Activated B cell treated with CpG ODN at 0.5 μM for 24 hours (primary cell): ENCODE data around the gene PGAP3. TPM values are rescaled to one million over a fixed set of nuclear protein-coding genes. Genes with fewer than 3 reads are reported as not detected.

ENCODE experiments used
- ATAC-seq: fragments of 200-7000 bp; cut with Tn5 transposase; one replicate; pipeline ENCODE4 v1.10.0; 2021; ENCODE audit warnings: low read depth, mild to moderate bottlenecking, moderate library complexity
- CTCF ChIA-PET: fragments of 350-600 bp; sonication (Branson Sonifier 250); formaldehyde crosslinking; loops from one replicate; lab custom pipeline; 2021; ENCODE audit warnings: antibody characterized with exemption; lab: Charles Lee
- POLR2A ChIA-PET: fragments of 350-600 bp; sonication (Branson Sonifier 250); formaldehyde crosslinking; loops from one replicate; lab custom pipeline; 2021; ENCODE audit warnings: antibody characterized with exemption; lab: Charles Lee
- DNase-seq: peaks from one replicate; pipeline ENCODE4 v3.0.0; 2022
- H3K27ac Mint-ChIP-seq: one replicate; pipeline ENCODE4 v1.8.0; 2020; ENCODE audit warnings: mixed read lengths
- H3K27me3 Mint-ChIP-seq: one replicate; pipeline ENCODE4 v1.8.0; 2021; ENCODE audit warnings: mixed read lengths
- H3K36me3 Mint-ChIP-seq: one replicate; pipeline ENCODE4 v1.8.0; 2021; ENCODE audit warnings: low read depth, mixed read lengths
- H3K4me1 Mint-ChIP-seq: one replicate; pipeline ENCODE4 v1.8.0; 2021; ENCODE audit warnings: mixed read lengths
- H3K4me3 Mint-ChIP-seq: one replicate; pipeline ENCODE4 v1.8.0; 2020; ENCODE audit warnings: mild to moderate bottlenecking, mixed read lengths
- H3K9me3 Mint-ChIP-seq: one replicate; pipeline ENCODE4 v1.8.0; 2020; ENCODE audit warnings: mixed read lengths
- intact Hi-C: fragments of 100-400 bp; cut with micrococcal nuclease; formaldehyde crosslinking; loops from one replicate; pipeline ENCODE4 v1.15.1; 2024
- total RNA-seq: library from RNA; stranded (reverse); gene quantifications from 2 replicates; pipeline ENCODE4 v1.2.3, GENCODE V29; 2022
- TF ChIP-seq, protein P1 (sequence below): fragments of 200-600 bp; IDR thresholded peaks from one replicate; pipeline ENCODE4 v1.8.0; 2022; ENCODE audit warnings: antibody characterized with exemption, mild to moderate bottlenecking

The PGAP3 gene
- total RNA-seq, 1 donor from 2014 or later: 24.0 TPM

DNA sequence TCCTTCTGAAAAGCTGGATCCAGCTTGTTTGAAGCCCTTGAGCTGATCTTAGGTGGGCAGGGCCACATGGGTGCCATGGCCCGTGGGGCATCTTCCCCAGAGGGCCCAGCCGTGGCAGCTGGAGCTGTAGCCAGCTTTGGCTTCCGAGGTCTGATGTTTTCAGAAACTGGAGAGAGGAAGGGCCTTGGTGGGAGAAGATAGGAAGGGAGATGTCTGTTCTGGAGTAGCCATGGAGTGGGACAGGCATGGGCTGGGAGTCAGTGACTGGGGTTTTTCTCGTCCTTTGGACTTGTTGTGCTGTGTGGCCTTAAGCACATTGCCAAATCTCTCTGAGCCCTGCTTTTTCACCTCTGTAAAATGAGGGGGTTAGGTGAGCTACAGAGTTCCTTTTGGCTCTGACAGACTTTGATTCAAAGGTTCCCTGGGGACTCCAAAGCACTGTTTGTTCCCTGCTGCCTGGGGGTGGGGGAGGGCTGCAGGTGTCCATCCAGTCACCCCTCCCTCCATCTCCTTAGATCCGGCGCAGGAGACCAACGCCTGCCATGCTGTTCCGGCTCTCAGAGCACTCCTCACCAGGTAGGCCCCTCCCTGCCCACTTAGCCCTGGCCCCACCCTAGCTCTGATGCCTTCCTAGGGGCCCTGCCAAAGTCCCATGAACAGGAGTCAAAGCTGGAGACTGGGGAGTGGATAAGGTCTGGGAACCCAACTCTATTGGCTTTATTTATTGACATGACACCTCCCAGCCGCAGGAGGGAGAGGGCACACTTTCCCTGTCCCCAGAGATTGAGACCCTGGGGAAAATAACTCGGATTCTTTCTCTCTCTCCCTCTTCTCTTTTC, 59.0 kb downstream of the PGAP3 start:
- TF ChIP-seq, protein P1, sequence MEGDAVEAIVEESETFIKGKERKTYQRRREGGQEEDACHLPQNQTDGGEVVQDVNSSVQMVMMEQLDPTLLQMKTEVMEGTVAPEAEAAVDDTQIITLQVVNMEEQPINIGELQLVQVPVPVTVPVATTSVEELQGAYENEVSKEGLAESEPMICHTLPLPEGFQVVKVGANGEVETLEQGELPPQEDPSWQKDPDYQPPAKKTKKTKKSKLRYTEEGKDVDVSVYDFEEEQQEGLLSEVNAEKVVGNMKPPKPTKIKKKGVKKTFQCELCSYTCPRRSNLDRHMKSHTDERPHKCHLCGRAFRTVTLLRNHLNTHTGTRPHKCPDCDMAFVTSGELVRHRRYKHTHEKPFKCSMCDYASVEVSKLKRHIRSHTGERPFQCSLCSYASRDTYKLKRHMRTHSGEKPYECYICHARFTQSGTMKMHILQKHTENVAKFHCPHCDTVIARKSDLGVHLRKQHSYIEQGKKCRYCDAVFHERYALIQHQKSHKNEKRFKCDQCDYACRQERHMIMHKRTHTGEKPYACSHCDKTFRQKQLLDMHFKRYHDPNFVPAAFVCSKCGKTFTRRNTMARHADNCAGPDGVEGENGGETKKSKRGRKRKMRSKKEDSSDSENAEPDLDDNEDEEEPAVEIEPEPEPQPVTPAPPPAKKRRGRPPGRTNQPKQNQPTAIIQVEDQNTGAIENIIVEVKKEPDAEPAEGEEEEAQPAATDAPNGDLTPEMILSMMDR: no peak
- H3K36me3 Mint-ChIP-seq: no peaks in the 10 kb centered on the region
- peaks cover 33% of the 10 kb centered on the region for H3K27me3 Mint-ChIP-seq
- POLR2A ChIA-PET: interaction anchor here (0.7 kb wide), 3 partner anchors 10 to 101 kb away, joined by 3 to 6 read pairs (median 4); no protein-coding TSS in a partner anchor
- no peaks in the 10 kb centered on the region for H3K9me3 Mint-ChIP-seq
- DNase-seq (no peak), ATAC-seq (no peak)
- peaks cover 9% of the 10 kb centered on the region for H3K4me1 Mint-ChIP-seq
- no peak overlapping the region for H3K27ac Mint-ChIP-seq
- intact Hi-C loops: loop anchor here (10.0 kb wide), 1 partner anchor 424 kb away; the partner anchor contains the start of gene RPL19
- H3K4me3 Mint-ChIP-seq: no peak overlapping the region
- CTCF ChIA-PET: interaction anchor here (0.9 to 1.2 kb wide), 2 partner anchors 25 kb away, joined by 3 to 4 read pairs; no protein-coding TSS in a partner anchor

DNA sequence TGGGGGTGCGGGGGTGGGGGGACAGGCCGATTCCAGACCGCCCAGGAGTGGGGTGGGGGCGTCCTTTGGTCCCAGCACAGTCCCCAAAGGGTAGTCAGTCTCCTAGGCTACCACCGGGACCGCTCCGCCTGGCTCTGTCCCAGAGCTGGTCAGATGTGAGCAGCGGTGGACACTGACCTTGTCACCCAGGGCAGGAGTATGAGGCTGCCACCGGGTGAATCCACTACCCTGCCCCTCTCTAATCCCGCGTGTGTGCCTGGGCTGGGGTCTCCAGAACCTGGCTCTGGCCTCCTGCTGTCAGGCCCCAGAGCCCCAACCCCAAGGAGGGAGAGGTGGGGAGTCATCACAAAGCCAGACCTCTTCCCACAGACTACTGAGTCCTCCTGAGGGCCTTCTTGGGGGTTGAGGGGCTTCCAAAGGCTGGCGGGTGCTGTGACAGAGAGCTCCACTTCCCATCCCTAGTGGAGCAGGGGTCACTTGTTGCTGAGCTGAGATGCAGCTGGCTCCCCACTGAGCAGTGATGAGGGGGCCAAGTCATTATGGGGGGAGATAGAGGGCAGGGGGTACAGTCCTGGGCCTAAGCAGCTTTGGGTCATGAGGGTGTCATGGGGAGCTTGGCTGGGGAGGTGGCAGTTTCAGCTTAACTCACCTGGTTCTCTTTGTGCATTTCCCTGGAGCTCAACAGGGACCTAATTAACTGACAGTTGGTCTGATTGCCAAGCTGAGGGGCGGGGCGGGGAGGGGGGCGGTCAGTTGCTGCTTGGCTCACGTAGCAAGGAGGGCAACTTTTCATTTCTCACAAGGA, 59.9 kb downstream of the PGAP3 start:
- H3K36me3 Mint-ChIP-seq: no peaks in the 10 kb centered on the region
- CTCF ChIA-PET: interaction anchor here (0.9 kb wide), 1 partner anchor 26 kb away, joined by 4 read pairs; no protein-coding TSS in a partner anchor
- intact Hi-C loops: loop anchor here (10.0 kb wide), 1 partner anchor 423 kb away; the partner anchor contains the start of gene RPL19
- DNase-seq (no peak), ATAC-seq (no peak)
- no peaks in the 10 kb centered on the region for H3K9me3 Mint-ChIP-seq
- POLR2A ChIA-PET: interaction anchor here (0.6 to 0.7 kb wide), 5 partner anchors 9 to 235 kb away, joined by 3 to 9 read pairs (median 4); no protein-coding TSS in a partner anchor
- peaks cover 33% of the 10 kb centered on the region for H3K27me3 Mint-ChIP-seq
- peaks cover 17% of the 10 kb centered on the region for H3K4me1 Mint-ChIP-seq
- TF ChIP-seq, protein P1: no peak
- no peak overlapping the region for H3K4me3 Mint-ChIP-seq
- H3K27ac Mint-ChIP-seq: no peak overlapping the region

DNA sequence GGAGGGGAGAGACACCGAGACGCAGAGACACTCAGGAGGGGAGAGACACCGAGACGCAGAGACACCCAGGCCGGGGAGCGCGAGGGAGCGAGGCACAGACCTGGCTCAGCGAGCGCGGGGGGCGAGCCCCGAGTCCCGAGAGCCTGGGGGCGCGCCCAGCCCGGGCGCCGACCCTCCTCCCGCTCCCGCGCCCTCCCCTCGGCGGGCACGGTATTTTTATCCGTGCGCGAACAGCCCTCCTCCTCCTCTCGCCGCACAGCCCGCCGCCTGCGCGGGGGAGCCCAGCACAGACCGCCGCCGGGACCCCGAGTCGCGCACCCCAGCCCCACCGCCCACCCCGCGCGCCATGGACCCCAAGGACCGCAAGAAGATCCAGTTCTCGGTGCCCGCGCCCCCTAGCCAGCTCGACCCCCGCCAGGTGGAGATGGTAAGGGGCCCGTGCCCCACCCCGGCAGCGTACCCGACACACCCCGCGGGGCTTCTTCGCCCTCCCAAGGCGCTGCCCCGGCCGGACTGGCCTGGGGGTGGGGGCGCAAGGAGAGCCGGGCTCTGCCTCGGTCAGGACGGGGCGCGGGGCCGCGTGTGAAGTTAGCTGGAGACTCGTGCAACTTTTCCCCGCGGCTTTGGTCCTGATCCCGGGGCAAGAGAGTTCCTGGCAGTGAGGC, 60.7 kb downstream of the PGAP3 start:
- no peak for DNase-seq
- no peaks in the 10 kb centered on the region for H3K9me3 Mint-ChIP-seq
- no peak for ATAC-seq
- peaks cover 33% of the 10 kb centered on the region for H3K27me3 Mint-ChIP-seq
- ChIA-PET POLR2A (interaction anchor here (0.6 kb wide), 2 partner anchors 21 to 393 kb away, joined by 3 read pairs; no protein-coding TSS in a partner anchor), CTCF (no interaction called here)
- H3K36me3 Mint-ChIP-seq: no peaks in the 10 kb centered on the region
- intact Hi-C loops: loop anchor here (10.0 kb wide), 1 partner anchor 422 kb away; the partner anchor contains the start of gene RPL19
- H3K4me3 Mint-ChIP-seq: peak overlapping the region; percentile 74
- peaks cover 21% of the 10 kb centered on the region for H3K4me1 Mint-ChIP-seq
- TF ChIP-seq, protein P1: no peak
- no peak overlapping the region for H3K27ac Mint-ChIP-seq

DNA sequence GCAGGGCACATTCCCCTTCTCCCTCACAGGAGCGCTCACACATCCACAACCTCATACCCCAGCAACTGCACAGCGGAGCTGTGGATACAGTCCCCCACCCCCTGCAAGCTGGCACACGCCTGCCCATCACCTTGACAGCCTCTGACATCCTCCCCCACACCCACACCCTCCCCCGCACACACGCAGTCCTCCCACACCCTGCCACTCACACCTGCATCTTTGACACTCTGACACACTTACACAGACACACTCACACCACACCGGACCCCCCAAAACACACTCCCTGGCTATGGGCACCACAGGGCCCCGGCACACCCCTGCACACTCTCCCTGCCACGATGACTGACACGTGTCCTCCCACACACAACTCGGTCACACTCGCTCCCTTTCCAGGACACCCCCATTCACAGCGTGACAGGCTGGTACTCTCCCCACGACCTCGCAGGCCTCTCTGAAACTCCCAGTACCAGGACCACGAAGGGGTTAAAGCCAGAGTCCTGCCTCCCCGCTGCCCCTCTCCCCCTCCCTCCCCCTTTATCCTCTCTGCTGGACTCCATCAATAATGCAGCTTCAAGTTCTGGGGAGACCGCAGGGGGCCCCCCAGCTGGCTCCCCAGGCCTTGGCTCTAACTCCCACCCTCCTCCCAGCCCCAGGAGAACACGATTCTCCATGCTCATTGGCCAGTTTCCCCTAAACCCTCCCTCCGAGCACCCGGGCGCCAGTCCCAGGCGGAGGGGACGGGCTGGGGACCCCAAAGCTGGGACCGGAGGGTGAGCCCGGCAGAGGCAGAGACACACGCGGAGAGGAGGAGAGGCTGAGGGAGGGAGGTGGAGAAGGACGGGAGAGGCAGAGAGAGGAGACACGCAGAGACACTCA, 61.4 kb downstream of the PGAP3 start, which contains the start of gene PPP1R1B:
Gene PPP1R1B (plus strand): TSS at position 782 of the 876 bp plus-strand sequence. CDS start 441 bp downstream, outside the sequence.
- intact Hi-C loops: loop anchor here (10.0 kb wide), 1 partner anchor 422 kb away; the partner anchor contains the start of gene RPL19
- peaks cover 33% of the 10 kb centered on the region for H3K27me3 Mint-ChIP-seq
- no peaks in the 10 kb centered on the region for H3K36me3 Mint-ChIP-seq
- ChIA-PET CTCF (interaction anchor here (5.9 kb wide), 1 partner anchor 7 kb away, joined by 56 read pairs; no protein-coding TSS in a partner anchor), POLR2A (interaction anchor here (0.6 kb wide), 1 partner anchor 394 kb away, joined by 3 read pairs; no protein-coding TSS in a partner anchor)
- no peaks in the 10 kb centered on the region for H3K9me3 Mint-ChIP-seq
- ATAC-seq (no peak), DNase-seq (no peak)
- TF ChIP-seq, protein P1: no peak
- no peak within 1 kb of the TSS for H3K27ac Mint-ChIP-seq
- peak within 1 kb of the TSS; percentile 74 for H3K4me3 Mint-ChIP-seq
- H3K4me1 Mint-ChIP-seq: peaks cover 26% of the 10 kb centered on the region
